ENCODE measurements around the gene KDM7A.

Gene KDM7A

DNA sequence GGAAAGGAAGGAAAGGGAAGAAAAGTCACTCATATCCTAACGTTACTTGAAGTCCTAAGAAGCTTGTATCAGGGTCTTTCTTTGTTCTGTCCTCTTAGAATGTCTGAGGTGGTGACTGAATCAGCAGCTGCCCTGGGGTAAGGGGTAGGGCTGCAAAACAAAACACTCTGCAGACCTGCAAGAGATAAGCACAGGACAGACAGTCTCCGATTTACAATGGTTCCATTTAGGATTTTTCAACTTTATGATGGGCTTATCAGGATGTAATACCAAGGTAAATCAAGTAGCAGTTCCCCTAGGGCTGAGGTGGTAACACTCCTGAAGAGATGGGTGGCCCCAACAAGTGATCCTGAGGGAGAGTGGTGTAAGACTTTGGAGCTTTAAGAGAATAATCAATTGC lies 16.5 kb downstream of the KDM7A start:
- DNase-seq (ENCODE audit: extremely low spot score), result no peak
- CTCF ChIA-PET, result no interaction called here

DNA sequence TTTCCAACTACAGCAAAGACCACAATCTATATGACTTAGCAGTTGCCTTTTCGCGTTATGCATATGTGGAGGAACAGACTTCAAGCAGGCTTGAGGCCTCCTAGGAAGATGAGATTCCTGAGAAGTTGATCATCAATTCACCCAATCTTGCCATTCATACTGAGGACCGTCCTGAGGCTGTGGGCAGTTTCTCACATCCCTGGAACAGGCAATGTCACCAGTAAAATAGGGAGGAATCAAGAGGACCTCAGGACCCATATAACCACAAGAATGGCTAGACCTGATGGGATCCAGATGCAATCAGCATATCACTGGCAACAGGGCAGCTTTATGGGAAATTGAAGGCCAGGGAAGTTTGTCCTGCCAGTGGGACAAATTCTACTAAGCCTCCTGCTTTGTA lies 17.3 kb downstream of the KDM7A start:
- TF ChIP-seq, protein P1, sequence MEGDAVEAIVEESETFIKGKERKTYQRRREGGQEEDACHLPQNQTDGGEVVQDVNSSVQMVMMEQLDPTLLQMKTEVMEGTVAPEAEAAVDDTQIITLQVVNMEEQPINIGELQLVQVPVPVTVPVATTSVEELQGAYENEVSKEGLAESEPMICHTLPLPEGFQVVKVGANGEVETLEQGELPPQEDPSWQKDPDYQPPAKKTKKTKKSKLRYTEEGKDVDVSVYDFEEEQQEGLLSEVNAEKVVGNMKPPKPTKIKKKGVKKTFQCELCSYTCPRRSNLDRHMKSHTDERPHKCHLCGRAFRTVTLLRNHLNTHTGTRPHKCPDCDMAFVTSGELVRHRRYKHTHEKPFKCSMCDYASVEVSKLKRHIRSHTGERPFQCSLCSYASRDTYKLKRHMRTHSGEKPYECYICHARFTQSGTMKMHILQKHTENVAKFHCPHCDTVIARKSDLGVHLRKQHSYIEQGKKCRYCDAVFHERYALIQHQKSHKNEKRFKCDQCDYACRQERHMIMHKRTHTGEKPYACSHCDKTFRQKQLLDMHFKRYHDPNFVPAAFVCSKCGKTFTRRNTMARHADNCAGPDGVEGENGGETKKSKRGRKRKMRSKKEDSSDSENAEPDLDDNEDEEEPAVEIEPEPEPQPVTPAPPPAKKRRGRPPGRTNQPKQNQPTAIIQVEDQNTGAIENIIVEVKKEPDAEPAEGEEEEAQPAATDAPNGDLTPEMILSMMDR (IDR thresholded peaks at IDR 0.05; ENCODE audit: control extremely low read depth, extremely low read depth, low read depth, missing control alignments), result no peak
- no peak for DNase-seq (ENCODE audit: extremely low spot score)
- POLR2A ChIA-PET, result no interaction called here
- CTCF ChIA-PET, result no interaction called here

More for the DNA sequence above, 16.5 kb downstream of the KDM7A start:
- TF ChIP-seq, protein P1 (IDR thresholded peaks at IDR 0.05; ENCODE audit: control extremely low read depth, extremely low read depth, low read depth, missing control alignments), result no peak
- POLR2A ChIA-PET, result no interaction called here

DNA sequence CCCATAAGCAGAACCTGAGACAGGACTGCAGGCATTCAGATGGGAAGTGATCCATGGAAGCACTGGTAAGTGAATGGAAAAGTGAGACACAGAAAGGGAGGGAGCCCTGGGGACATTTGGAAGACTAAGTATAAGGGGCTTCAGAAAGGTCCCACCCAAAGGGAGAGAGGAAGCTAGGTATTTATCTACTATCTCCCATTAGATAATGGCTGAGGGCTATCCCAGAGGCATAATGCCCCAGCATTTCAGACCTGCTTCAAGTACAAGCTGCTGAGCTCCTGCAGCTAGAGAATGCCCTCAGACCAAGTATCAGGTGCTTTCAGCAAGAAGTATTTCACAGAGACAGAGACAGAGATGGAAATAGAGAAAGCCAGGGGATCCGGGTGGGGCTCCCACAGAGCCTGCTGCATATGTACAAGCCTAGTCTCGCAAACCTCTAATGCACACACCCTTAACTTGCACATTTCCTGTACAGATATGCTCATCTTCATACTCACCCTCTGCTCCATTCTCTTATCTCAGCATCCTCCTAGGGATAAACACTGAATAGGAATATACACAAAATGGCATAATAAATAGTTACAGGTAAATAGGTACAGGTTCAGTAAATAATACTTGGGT lies 20.2 kb downstream of the KDM7A start:
- TF ChIP-seq, protein P1 (IDR thresholded peaks at IDR 0.05; ENCODE audit: control extremely low read depth, extremely low read depth, low read depth, missing control alignments), result no peak
- CTCF ChIA-PET, result no interaction called here
- POLR2A ChIA-PET, result no interaction called here
- no peak for DNase-seq (ENCODE audit: extremely low spot score)

DNA sequence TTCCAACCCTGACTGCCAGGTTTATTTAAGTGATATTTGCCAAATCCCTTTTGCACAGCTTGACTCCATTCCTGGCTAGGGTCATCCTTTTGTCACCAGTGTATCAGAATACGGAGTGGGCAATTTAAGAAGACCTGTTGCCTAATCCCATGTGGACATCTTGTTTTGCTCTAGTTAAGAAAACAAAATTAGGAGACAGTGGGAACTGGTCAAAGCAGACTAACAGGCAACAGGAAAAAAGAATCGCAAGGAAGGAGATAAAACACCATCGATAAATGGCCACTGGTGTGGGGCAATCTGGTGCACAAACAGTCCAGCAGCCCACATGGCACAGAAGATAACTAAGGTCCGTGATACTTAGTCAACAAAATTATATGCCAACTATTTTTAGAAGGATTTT lies 21.4 kb downstream of the KDM7A start:
- no peak for DNase-seq (ENCODE audit: extremely low spot score)
- TF ChIP-seq, protein P1 (IDR thresholded peaks at IDR 0.05; ENCODE audit: control extremely low read depth, extremely low read depth, low read depth, missing control alignments), result no peak
- ChIA-PET CTCF (no interaction called here), POLR2A (no interaction called here)

DNA sequence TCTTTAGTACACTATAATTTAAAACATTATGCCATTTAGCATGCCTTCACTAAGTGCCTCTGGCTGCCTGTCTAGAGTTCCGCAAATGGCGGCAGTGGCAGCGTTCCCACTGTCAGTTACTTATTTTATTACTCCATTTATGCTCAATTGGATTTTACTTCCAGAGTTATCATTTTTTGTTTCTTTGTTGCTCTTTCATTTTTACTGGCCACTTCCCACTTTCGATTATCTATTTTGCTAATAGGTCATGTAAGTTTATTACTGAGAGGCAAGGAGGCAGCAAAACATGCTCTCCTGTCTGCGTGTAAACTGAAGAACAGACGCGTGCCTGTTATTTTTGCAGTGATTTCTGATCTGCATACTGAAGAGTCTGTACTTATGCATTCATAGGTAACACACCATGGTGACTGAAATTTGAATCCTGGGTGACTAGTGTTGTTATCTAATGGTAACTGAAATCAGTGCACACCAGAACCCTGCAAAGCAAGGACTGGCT lies 23.1 kb downstream of the KDM7A start:
- CTCF ChIA-PET, result no interaction called here
- TF ChIP-seq, protein P1 (IDR thresholded peaks at IDR 0.05; ENCODE audit: control extremely low read depth, extremely low read depth, low read depth, missing control alignments), result no peak
- DNase-seq (ENCODE audit: extremely low spot score), result peak; percentile 39
- POLR2A ChIA-PET, result no interaction called here

DNA sequence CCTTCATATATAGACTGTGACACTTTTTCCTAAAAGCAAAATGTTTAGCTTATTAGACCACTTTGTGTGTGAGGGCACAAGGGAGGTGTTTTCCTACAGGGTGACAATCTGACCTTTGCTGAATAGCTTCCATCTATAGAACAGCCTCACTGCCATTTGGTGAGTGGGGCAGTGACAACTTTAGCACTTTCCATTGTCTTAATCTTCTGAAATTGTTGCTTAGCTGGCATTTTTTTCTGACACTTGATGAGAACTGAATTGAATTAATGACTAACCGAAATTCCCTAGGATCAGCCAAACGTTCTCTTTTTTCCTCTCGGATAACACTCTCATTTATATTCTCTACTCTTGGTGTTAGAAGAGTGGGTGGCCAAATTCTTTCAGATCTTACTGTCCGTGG lies 30.2 kb downstream of the KDM7A start:
- no peak for DNase-seq (ENCODE audit: extremely low spot score)
- POLR2A ChIA-PET, result no interaction called here
- TF ChIP-seq, protein P1 (IDR thresholded peaks at IDR 0.05; ENCODE audit: control extremely low read depth, extremely low read depth, low read depth, missing control alignments), result no peak
- CTCF ChIA-PET, result no interaction called here

Measured in GM10248 (cell line).